PC-3 (cell line): Measurements from ENCODE around the gene FASTK. TPM values are rescaled to one million over a fixed set of nuclear protein-coding genes. Genes with fewer than 3 reads are reported as not detected.

ENCODE experiments used
- ATAC-seq: fragments of 200-7000 bp; cut with Tn5 transposase; 2 replicates; pipeline ENCODE4 v1.9.1; 2020; ENCODE audit warnings: mild to moderate bottlenecking, moderate library complexity
- BruUV-seq: library from RNA; stranded (reverse); fragments of 400-500 nt; replicated peaks from 2 replicates; lab custom pipeline; 2021; lab: Mats Ljungman, UMichigan
- CTCF ChIA-PET: fragments of 300-600 bp; sonication (Branson Sonifier 250); formaldehyde crosslinking; loops from one replicate; lab custom pipeline; 2022; ENCODE audit warnings: antibody characterized with exemption; lab: Charles Lee
- POLR2A ChIA-PET: fragments of 300-600 bp; sonication (Branson Sonifier 250); formaldehyde crosslinking; loops from one replicate; lab custom pipeline; 2022; ENCODE audit warnings: antibody characterized with exemption; ENCODE audit not compliant: unreplicated experiment; lab: Charles Lee
- DNase-seq: peaks from one replicate; pipeline ENCODE4 v3.0.0-alpha.2; 2015
- H2AFZ ChIP-seq: fragments of 300-600 bp; sonication (generic); 2 replicates; pipeline ENCODE4 v1.6.0; 2016; ENCODE audit warnings: antibody characterized with exemption, low read length
- H3F3A ChIP-seq: fragments of 300-600 bp; sonication (generic); one replicate; pipeline ENCODE4 v1.6.0; 2017; ENCODE audit warnings: antibody characterized with exemption, low read length, control low read depth, mild to moderate bottlenecking; ENCODE audit not compliant: unreplicated experiment
- H3K27ac ChIP-seq: fragments of 300-600 bp; sonication (generic); 2 replicates; pipeline ENCODE4 v1.5.1; 2016; ENCODE audit warnings: mild to moderate bottlenecking, low read length
- H3K27me3 ChIP-seq: fragments of 300-600 bp; sonication (generic); 2 replicates; pipeline ENCODE4 v1.6.1; 2016; ENCODE audit warnings: low read length, mixed read lengths
- H3K36me3 ChIP-seq: fragments of 300-600 bp; sonication (generic); 2 replicates; pipeline ENCODE4 v1.6.1; 2016; ENCODE audit warnings: low read depth, mixed run types, low read length, mixed read lengths
- H3K4me1 ChIP-seq: fragments of 300-600 bp; sonication (generic); 2 replicates; pipeline ENCODE4 v1.5.1; 2016; ENCODE audit warnings: low read length; ENCODE audit not compliant: insufficient read depth
- H3K4me2 ChIP-seq: fragments of 300-600 bp; sonication (generic); 2 replicates; pipeline ENCODE4 v1.6.0; 2016; ENCODE audit warnings: low read length
- H3K4me3 ChIP-seq: fragments of 300-600 bp; sonication (generic); 2 replicates; pipeline ENCODE4 v1.5.1; 2016; ENCODE audit warnings: mild to moderate bottlenecking, low read length, mixed read lengths
- H3K79me2 ChIP-seq: fragments of 300-600 bp; sonication (generic); 2 replicates; pipeline ENCODE4 v1.6.1; 2017; ENCODE audit warnings: low read length, mixed read lengths
- H3K9ac ChIP-seq: fragments of 300-600 bp; sonication (generic); 2 replicates; pipeline ENCODE4 v1.6.0; 2016; ENCODE audit warnings: mild to moderate bottlenecking, low read length
- H3K9me2 ChIP-seq: fragments of 300-600 bp; sonication (generic); replicated peaks from 2 replicates; pipeline ENCODE4 v1.6.1; 2016; ENCODE audit warnings: mixed run types, low read length, mixed read lengths
- H3K9me3 ChIP-seq: fragments of 300-600 bp; sonication (generic); 2 replicates; pipeline ENCODE4 v1.6.1; 2016; ENCODE audit warnings: low read length, mixed read lengths
- H4K20me1 ChIP-seq: fragments of 300-600 bp; sonication (generic); 2 replicates; pipeline ENCODE4 v1.6.1; 2016; ENCODE audit warnings: low read length, mixed read lengths
- CTCF ChIP-seq: fragments of 300-600 bp; sonication (generic); conservative IDR thresholded peaks from 2 replicates; pipeline ENCODE4 v1.5.1; 2017; ENCODE audit warnings: antibody characterized with exemption, low read depth, mild to moderate bottlenecking, low read length
- EZH2 ChIP-seq: fragments of 300-600 bp; sonication (generic); IDR thresholded peaks from one replicate; pipeline ENCODE4 v1.6.1; 2017; ENCODE audit warnings: antibody characterized with exemption, mild to moderate bottlenecking, low read length; ENCODE audit not compliant: unreplicated experiment
- EZH2phosphoT487 ChIP-seq: fragments of 300-600 bp; sonication (generic); IDR thresholded peaks from 2 replicates; pipeline ENCODE4 v1.6.1; 2018; ENCODE audit warnings: mild to moderate bottlenecking, antibody characterized with exemption, low read length, borderline replicate concordance
- intact Hi-C: fragments of 100-400 bp; cut with micrococcal nuclease; formaldehyde crosslinking; loops from 2 replicates; pipeline ENCODE4 v1.9.0; 2023
- total RNA-seq: library from RNA; depleted of rRNA; stranded (reverse); fragments of >200 nt; gene quantifications from 2 replicates; pipeline ENCODE4 v1.2.3, GENCODE V29; 2014

FASTK gene
- total RNA-seq, 1 experiment from 2014 or later: 163 TPM

GRCh38 chr7:151101621-151102396 lies 21.2 kb upstream of the FASTK start:
- POLR2A ChIA-PET: no interaction called here
- H2AFZ ChIP-seq: no peak overlapping the region
- BruUV-seq: no TSS peak
- no peaks in the 10 kb centered on the region for H3K9me3 ChIP-seq
- DNase-seq (no peak), ATAC-seq (no peak)
- H3K4me1 ChIP-seq: no peaks in the 10 kb centered on the region
- no peak for TF ChIP-seq EZH2
- no peak for TF ChIP-seq CTCF
- no peak for TF ChIP-seq EZH2phosphoT487
- H3K9me2 ChIP-seq: no peaks in the 10 kb centered on the region
- H3K27me3 ChIP-seq: no peaks in the 10 kb centered on the region
- peaks cover 73% of the 10 kb centered on the region for H3K79me2 ChIP-seq
- H4K20me1 ChIP-seq: no peaks in the 10 kb centered on the region
- H3F3A ChIP-seq: no peaks in the 10 kb centered on the region
- intact Hi-C loops: no loop called here
- no peak overlapping the region for H3K9ac ChIP-seq
- H3K27ac ChIP-seq: no peak overlapping the region
- H3K4me2 ChIP-seq: no peak overlapping the region
- H3K36me3 ChIP-seq: no peaks in the 10 kb centered on the region
- no peak overlapping the region for H3K4me3 ChIP-seq
- CTCF ChIA-PET: no interaction called here

- H3K9ac ChIP-seq: no peak overlapping the region
- no peaks in the 10 kb centered on the region for H3K27me3 ChIP-seq
- H3K27ac ChIP-seq: no peak overlapping the region
- no peak overlapping the region for H3K4me3 ChIP-seq
- TF ChIP-seq EZH2phosphoT487 (no peak), EZH2 (no peak), CTCF (no peak)
- H3F3A ChIP-seq: no peaks in the 10 kb centered on the region
- ChIA-PET CTCF (no interaction called here), POLR2A (no interaction called here)
- no peak overlapping the region for H2AFZ ChIP-seq
- H3K9me3 ChIP-seq: no peaks in the 10 kb centered on the region
- H3K4me2 ChIP-seq: no peak overlapping the region
- intact Hi-C loops: no loop called here
- no peaks in the 10 kb centered on the region for H3K9me2 ChIP-seq
- H3K4me1 ChIP-seq: no peaks in the 10 kb centered on the region
- peaks cover 1% of the 10 kb centered on the region; the same call in 1 of the 2 replicates for H4K20me1 ChIP-seq
- no peak for DNase-seq
- H3K79me2 ChIP-seq: peaks cover 80% of the 10 kb centered on the region
- ATAC-seq: no peak
- H3K36me3 ChIP-seq: no peaks in the 10 kb centered on the region
- BruUV-seq: no TSS peak
Measured at GRCh38 chr7:151100921-151101320, 20.3 kb upstream of the FASTK start.

GRCh38 chr7:151099486-151100211 lies 19.0 kb upstream of the FASTK start:
- no peak overlapping the region for H3K27ac ChIP-seq
- intact Hi-C loops: no loop called here
- no peaks in the 10 kb centered on the region for H3K4me1 ChIP-seq
- H3K4me2 ChIP-seq: no peak overlapping the region
- ChIA-PET CTCF (no interaction called here), POLR2A (no interaction called here)
- no peaks in the 10 kb centered on the region for H3K9me3 ChIP-seq
- H4K20me1 ChIP-seq: peaks cover 5% of the 10 kb centered on the region; the same call in 1 of the 2 replicates
- no peaks in the 10 kb centered on the region for H3F3A ChIP-seq
- H3K36me3 ChIP-seq: no peaks in the 10 kb centered on the region
- no TSS peak for BruUV-seq
- H3K27me3 ChIP-seq: no peaks in the 10 kb centered on the region
- no peak overlapping the region for H2AFZ ChIP-seq
- peaks cover 88% of the 10 kb centered on the region for H3K79me2 ChIP-seq
- no peak overlapping the region for H3K4me3 ChIP-seq
- no peaks in the 10 kb centered on the region for H3K9me2 ChIP-seq
- no peak for TF ChIP-seq EZH2phosphoT487
- TF ChIP-seq EZH2: no peak
- TF ChIP-seq CTCF: no peak
- no peak for DNase-seq
- no peak overlapping the region for H3K9ac ChIP-seq
- no peak for ATAC-seq
